BLaER1 (cell line): ENCODE results near the gene PTPRN2.

Source experiments
- H3K27ac ChIP-seq: shearing (Covaris generic); formaldehyde crosslinking; 2 replicates; pipeline ENCODE4 v1.8.1; 2022
- H3K27me3 ChIP-seq: shearing (Covaris generic); formaldehyde crosslinking; 2 replicates; pipeline ENCODE4 v1.8.1; 2022
- H3K36me3 ChIP-seq: shearing (Covaris generic); formaldehyde crosslinking; 2 replicates; pipeline ENCODE4 v1.8.1; 2022
- H3K4me1 ChIP-seq: shearing (Covaris generic); formaldehyde crosslinking; 2 replicates; pipeline ENCODE4 v1.8.1; 2022
- H3K4me2 ChIP-seq: shearing (Covaris generic); formaldehyde crosslinking; 2 replicates; pipeline ENCODE4 v1.8.1; 2022
- H3K4me3 ChIP-seq: shearing (Covaris generic); formaldehyde crosslinking; 2 replicates; pipeline ENCODE4 v1.8.1; 2022
- H3K9ac ChIP-seq: shearing (Covaris generic); formaldehyde crosslinking; 2 replicates; pipeline ENCODE4 v1.8.1; 2022
- H3K9me3 ChIP-seq: shearing (Covaris generic); formaldehyde crosslinking; 2 replicates; pipeline ENCODE4 v1.8.1; 2022
- H4K20me1 ChIP-seq: shearing (Covaris generic); formaldehyde crosslinking; 2 replicates; pipeline ENCODE4 v1.8.1; 2022
- Cebpa-rat ChIP-seq: shearing (Covaris generic); IDR thresholded peaks from 2 replicates; pipeline ENCODE4 v1.8.1; 2022

The PTPRN2 gene

DNA sequence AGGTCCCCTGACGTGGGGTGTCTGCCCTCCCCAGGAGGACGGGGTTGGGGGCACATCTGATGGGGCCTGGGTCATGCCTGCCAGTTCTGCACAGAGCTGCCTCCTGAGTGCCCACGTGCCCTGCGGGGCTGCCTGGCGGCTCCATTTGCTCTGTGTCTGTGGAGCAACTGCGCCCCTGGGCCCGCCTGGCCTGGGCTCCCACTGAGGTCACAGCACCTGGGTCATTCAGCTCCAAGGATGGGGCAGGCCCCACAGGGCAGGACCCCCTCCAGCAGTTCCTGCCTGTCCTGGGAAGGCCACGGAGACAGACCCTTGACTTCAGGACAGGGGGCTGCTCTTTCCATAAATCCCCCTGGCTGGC, 590.6 kb downstream of the PTPRN2 start:
- H3K9ac ChIP-seq: peak overlapping the region; percentile 6; the same call in 1 of the 2 replicates
- H3K4me1 ChIP-seq: peaks cover 32% of the 10 kb centered on the region
- peak overlapping the region; percentile 62 for H3K4me2 ChIP-seq
- H3K4me3 ChIP-seq: no peak overlapping the region
- H3K9me3 ChIP-seq: 0 out of 2 replicates have a peak, but pooled peaks cover 5% of the 10 kb centered on the region
- no peaks in the 10 kb centered on the region for H3K36me3 ChIP-seq
- peak overlapping the region; percentile 33 for H3K27ac ChIP-seq
- H4K20me1 ChIP-seq: no peaks in the 10 kb centered on the region
- TF ChIP-seq Cebpa-rat: no peak
- no peaks in the 10 kb centered on the region for H3K27me3 ChIP-seq

- no peaks in the 10 kb centered on the region for H4K20me1 ChIP-seq
- H3K27ac ChIP-seq: peak overlapping the region; percentile 33
- H3K4me3 ChIP-seq: no peak overlapping the region
- peaks cover 32% of the 10 kb centered on the region for H3K4me1 ChIP-seq
- TF ChIP-seq Cebpa-rat: no peak
- peak overlapping the region; percentile 62 for H3K4me2 ChIP-seq
- H3K9ac ChIP-seq: peak overlapping the region; percentile 6; the same call in 1 of the 2 replicates
- H3K9me3 ChIP-seq: 0 out of 2 replicates have a peak, but pooled peaks cover 5% of the 10 kb centered on the region
- no peaks in the 10 kb centered on the region for H3K36me3 ChIP-seq
- no peaks in the 10 kb centered on the region for H3K27me3 ChIP-seq
Measured at GRCh38 chr7:157996359-157997079, 591.1 kb downstream of the PTPRN2 start.

GRCh38 chr7:157995815-157996214, 591.8 kb downstream of the PTPRN2 start:
- no peaks in the 10 kb centered on the region for H3K36me3 ChIP-seq
- H4K20me1 ChIP-seq: no peaks in the 10 kb centered on the region
- peaks cover 37% of the 10 kb centered on the region for H3K4me1 ChIP-seq
- TF ChIP-seq Cebpa-rat: no peak
- no peaks in the 10 kb centered on the region for H3K27me3 ChIP-seq
- no peak overlapping the region for H3K9ac ChIP-seq
- no peak overlapping the region for H3K27ac ChIP-seq
- H3K4me2 ChIP-seq: no peak overlapping the region
- H3K9me3 ChIP-seq: 0 out of 2 replicates have a peak, but pooled peaks cover 5% of the 10 kb centered on the region
- no peak overlapping the region for H3K4me3 ChIP-seq

DNA sequence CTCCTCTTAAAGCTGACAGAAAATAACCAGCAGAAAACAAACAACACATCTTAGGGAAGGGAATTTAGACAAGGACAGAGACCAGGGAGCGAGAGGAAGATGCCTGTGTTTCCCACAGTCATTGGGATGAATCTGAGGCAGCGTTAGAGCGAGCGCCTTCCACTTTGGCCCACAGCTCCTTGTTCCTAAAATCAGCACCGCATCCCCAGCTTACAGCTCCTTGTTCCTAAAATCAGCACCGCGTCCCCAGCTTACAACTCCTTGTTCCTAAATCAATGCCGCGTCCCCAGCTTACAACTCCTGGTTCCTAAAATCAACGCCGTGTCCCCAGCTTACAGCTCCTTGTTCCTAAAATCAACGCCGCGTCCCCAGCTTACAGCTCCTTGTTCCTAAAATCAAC, 593.3 kb downstream of the PTPRN2 start:
- H3K27ac ChIP-seq: no peak overlapping the region
- H3K36me3 ChIP-seq: no peaks in the 10 kb centered on the region
- no peaks in the 10 kb centered on the region for H4K20me1 ChIP-seq
- H3K4me3 ChIP-seq: no peak overlapping the region
- no peak overlapping the region for H3K4me2 ChIP-seq
- 0 out of 2 replicates have a peak, but pooled peaks cover 5% of the 10 kb centered on the region for H3K9me3 ChIP-seq
- H3K9ac ChIP-seq: no peak overlapping the region
- peaks cover 38% of the 10 kb centered on the region for H3K4me1 ChIP-seq
- TF ChIP-seq Cebpa-rat: no peak
- no peaks in the 10 kb centered on the region for H3K27me3 ChIP-seq

- no peaks in the 10 kb centered on the region for H3K27me3 ChIP-seq
- no peaks in the 10 kb centered on the region for H3K36me3 ChIP-seq
- H3K27ac ChIP-seq: no peak overlapping the region
- peaks cover 43% of the 10 kb centered on the region for H3K4me1 ChIP-seq
- no peak overlapping the region for H3K4me3 ChIP-seq
- TF ChIP-seq Cebpa-rat: no peak
- no peak overlapping the region for H3K4me2 ChIP-seq
- no peak overlapping the region for H3K9ac ChIP-seq
- H3K9me3 ChIP-seq: 0 out of 2 replicates have a peak, but pooled peaks cover 5% of the 10 kb centered on the region
- no peaks in the 10 kb centered on the region for H4K20me1 ChIP-seq
Measured at GRCh38 chr7:157993406-157994105, 594.1 kb downstream of the PTPRN2 start.

- Histone ChIP-seq H3K9me3 (0 out of 2 replicates have a peak, but pooled peaks cover 5% of the 10 kb centered on the region), H3K4me2 (peak overlapping the region; percentile 63), H3K36me3 (no peaks in the 10 kb centered on the region), H3K9ac (no peak overlapping the region), H3K27me3 (no peaks in the 10 kb centered on the region), H3K4me3 (no peak overlapping the region), H4K20me1 (no peaks in the 10 kb centered on the region), H3K4me1 (peaks cover 52% of the 10 kb centered on the region), H3K27ac (no peak overlapping the region)
- no peak for TF ChIP-seq Cebpa-rat
Measured at GRCh38 chr7:157992511-157993160, 595.0 kb downstream of the PTPRN2 start.

- Histone ChIP-seq H3K9ac (no peak overlapping the region), H3K4me3 (no peak overlapping the region), H4K20me1 (no peaks in the 10 kb centered on the region), H3K27me3 (no peaks in the 10 kb centered on the region), H3K9me3 (0 out of 2 replicates have a peak, but pooled peaks cover 5% of the 10 kb centered on the region), H3K4me1 (peaks cover 50% of the 10 kb centered on the region), H3K4me2 (peak overlapping the region; percentile 25), H3K36me3 (no peaks in the 10 kb centered on the region), H3K27ac (no peak overlapping the region)
- no peak for TF ChIP-seq Cebpa-rat
Measured at GRCh38 chr7:157991761-157992160, 595.9 kb downstream of the PTPRN2 start.

DNA sequence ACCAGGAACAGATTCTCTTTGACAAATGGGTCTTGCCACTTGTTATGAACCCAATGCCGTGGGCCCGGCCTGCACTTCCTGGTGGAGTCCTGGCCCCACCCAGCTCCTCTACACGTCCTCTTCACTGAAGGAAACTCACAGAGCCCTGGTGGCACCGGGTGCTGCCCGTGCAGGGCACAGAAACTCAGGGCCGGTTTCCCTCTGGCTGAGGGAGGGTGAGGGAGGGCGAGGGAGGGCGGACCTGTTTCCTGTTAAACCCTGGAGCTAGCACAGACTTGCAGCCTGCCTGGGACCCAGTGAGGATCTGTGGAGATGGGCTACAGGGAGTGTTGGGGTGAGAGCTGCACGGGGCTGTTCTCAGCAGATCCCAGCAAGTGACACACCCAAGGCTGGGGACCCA, 596.3 kb downstream of the PTPRN2 start:
- Histone ChIP-seq H3K9me3 (0 out of 2 replicates have a peak, but pooled peaks cover 5% of the 10 kb centered on the region), H3K27ac (peak overlapping the region; percentile 1; the same call in 1 of the 2 replicates), H3K36me3 (no peaks in the 10 kb centered on the region), H3K4me2 (peak overlapping the region; percentile 25), H3K4me1 (peaks cover 46% of the 10 kb centered on the region), H3K27me3 (no peaks in the 10 kb centered on the region), H3K9ac (no peak overlapping the region), H4K20me1 (no peaks in the 10 kb centered on the region), H3K4me3 (no peak overlapping the region)
- no peak for TF ChIP-seq Cebpa-rat

- TF ChIP-seq Cebpa-rat: no peak
- Histone ChIP-seq H3K9me3 (0 out of 2 replicates have a peak, but pooled peaks cover 3% of the 10 kb centered on the region), H3K4me3 (no peak overlapping the region), H3K4me1 (peaks cover 45% of the 10 kb centered on the region), H3K4me2 (peak overlapping the region; percentile 25), H3K27me3 (no peaks in the 10 kb centered on the region), H3K9ac (no peak overlapping the region), H3K36me3 (no peaks in the 10 kb centered on the region), H3K27ac (peak overlapping the region; percentile 1; the same call in 1 of the 2 replicates), H4K20me1 (no peaks in the 10 kb centered on the region)
Measured at GRCh38 chr7:157990881-157991250, 596.8 kb downstream of the PTPRN2 start.
